K562 (cell line): ENCODE data around the gene RNU6-9. TPM values are rescaled to one million over a fixed set of nuclear protein-coding genes. Genes with fewer than 3 reads are reported as not detected.

Source experiments
- BCLAF1 ChIP-seq, 2 experiments: fragments of 450-650 bp in 1 of 2; IDR thresholded peaks; 2 replicates each; pipeline ENCODE4 v1.6.1; 2011 to 2017; ENCODE audit warnings: low read depth in 2 of 2, antibody characterized with exemption in 1 of 2, borderline replicate concordance in 1 of 2, low read length in 1 of 2, mild to moderate bottlenecking in 1 of 2, mixed read lengths in 1 of 2; ENCODE audit not compliant: control insufficient read depth in 1 of 2
- CC2D1A ChIP-seq: fragments of 450-650 bp; IDR thresholded peaks from 2 replicates; pipeline ENCODE4 v1.6.1; 2017; ENCODE audit warnings: mild to moderate bottlenecking
- HES1 ChIP-seq: fragments of 450-650 bp; IDR thresholded peaks from 2 replicates; pipeline ENCODE4 v1.6.1; 2016; ENCODE audit warnings: low read depth, mild to moderate bottlenecking, moderate library complexity
- TCF3 ChIP-seq: sonication (generic); formaldehyde crosslinking; IDR thresholded peaks from 2 replicates; pipeline ENCODE4 v1.4.0; 2020; ENCODE audit warnings: mild to moderate bottlenecking, missing genetic modification reagents
- ZBTB26 ChIP-seq: fragments of 450-650 bp; formaldehyde crosslinking; IDR thresholded peaks from 2 replicates; pipeline ENCODE4 v1.4.0; 2022; ENCODE audit warnings: missing genetic modification characterization
- ZNF707 ChIP-seq: fragments of 250-450 bp; sonication (Bioruptor Pico); conservative IDR thresholded peaks from 2 replicates; pipeline ENCODE4 v1.8.0; 2022; ENCODE audit warnings: inconsistent platforms, mild to moderate bottlenecking, moderate library complexity
- ZNF75A ChIP-seq: fragments of 450-650 bp; formaldehyde crosslinking; IDR thresholded peaks from 2 replicates; pipeline ENCODE4 v1.4.0; 2020; ENCODE audit warnings: mild to moderate bottlenecking
- polyA plus RNA-seq, 8 experiments: library from polyadenylated mRNA; depleted of rRNA in 4 of 8; stranded (reverse) in 5 of 8; unstranded in 3 of 8; fragments of >200 nt; fragmentation: Nextera tagmentation in 2 of 8; fragmentation: Illumina TruSeq in 1 of 8; extraction: Ambion mirVana in 2 of 8; extraction: Trizol in 1 of 8; gene quantifications; 2 replicates each; pipeline versions ENCODE4 v1.2.1 to v1.2.3, GENCODE V29; 2011 to 2014; ENCODE audit warnings: inconsistent platforms in 1 of 8, missing spikeins in 1 of 8
- total RNA-seq, 7 experiments: library from RNA; depleted of rRNA in 6 of 7; stranded (reverse); fragments of >200 nt in 6 of 7; fragmentation: Illumina TruSeq in 2 of 7; extraction: Trizol in 2 of 7; gene quantifications; 2 replicates each; pipeline versions ENCODE4 v1.2.1 to v1.2.3, GENCODE V29; 2011 to 2021; ENCODE audit warnings: low replicate concordance in 1 of 7
- TF ChIP-seq, protein P1 (sequence below): fragments of 200-600 bp; sonication (generic); IDR thresholded peaks from one replicate; pipeline ENCODE4 v1.6.1; 2012; ENCODE audit warnings: mild to moderate bottlenecking, low read depth, low read length, inconsistent platforms

The RNU6-9 gene
- total and polyA plus RNA-seq, 9 of the 15 experiments (the other 6 are each of a cell fraction or from before 2014, with no cell fraction given), result not detected

DNA sequence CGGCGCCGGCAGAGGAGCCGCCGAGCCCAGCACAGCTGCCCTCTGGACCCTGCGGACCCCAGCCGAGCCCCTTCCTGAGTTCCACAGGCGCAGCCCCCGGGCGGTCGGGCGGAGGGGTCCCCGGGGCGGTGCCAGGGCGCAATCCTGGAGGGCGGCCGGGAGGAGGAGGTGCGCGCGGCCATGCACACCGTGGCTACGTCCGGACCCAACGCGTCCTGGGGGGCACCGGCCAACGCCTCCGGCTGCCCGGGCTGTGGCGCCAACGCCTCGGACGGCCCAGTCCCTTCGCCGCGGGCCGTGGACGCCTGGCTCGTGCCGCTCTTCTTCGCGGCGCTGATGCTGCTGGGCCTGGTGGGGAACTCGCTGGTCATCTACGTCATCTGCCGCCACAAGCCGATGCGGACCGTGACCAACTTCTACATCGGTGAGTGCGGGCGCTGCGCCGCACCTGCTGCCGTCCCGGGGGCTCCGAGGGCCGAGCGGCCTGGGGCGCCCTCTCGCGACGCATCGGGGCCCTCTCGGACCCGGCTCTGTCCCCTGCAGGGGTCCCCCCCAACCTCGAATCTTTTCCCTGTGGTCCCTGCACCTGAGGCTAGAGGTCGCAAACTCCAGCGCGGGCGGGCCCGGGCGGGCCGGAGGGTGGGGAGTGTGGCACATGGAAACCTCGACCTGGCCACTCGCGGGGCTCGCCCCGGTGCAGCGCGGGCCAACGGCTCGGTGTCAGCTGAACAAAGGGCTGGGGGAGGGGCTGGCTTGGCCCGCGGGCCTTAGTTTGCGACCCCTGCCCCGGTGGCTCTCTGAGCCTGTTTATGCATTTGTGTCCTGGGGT is 24.3 kb downstream of the RNU6-9 start, which contains the start of gene KISS1R (continued):
- TF ChIP-seq, protein P1, sequence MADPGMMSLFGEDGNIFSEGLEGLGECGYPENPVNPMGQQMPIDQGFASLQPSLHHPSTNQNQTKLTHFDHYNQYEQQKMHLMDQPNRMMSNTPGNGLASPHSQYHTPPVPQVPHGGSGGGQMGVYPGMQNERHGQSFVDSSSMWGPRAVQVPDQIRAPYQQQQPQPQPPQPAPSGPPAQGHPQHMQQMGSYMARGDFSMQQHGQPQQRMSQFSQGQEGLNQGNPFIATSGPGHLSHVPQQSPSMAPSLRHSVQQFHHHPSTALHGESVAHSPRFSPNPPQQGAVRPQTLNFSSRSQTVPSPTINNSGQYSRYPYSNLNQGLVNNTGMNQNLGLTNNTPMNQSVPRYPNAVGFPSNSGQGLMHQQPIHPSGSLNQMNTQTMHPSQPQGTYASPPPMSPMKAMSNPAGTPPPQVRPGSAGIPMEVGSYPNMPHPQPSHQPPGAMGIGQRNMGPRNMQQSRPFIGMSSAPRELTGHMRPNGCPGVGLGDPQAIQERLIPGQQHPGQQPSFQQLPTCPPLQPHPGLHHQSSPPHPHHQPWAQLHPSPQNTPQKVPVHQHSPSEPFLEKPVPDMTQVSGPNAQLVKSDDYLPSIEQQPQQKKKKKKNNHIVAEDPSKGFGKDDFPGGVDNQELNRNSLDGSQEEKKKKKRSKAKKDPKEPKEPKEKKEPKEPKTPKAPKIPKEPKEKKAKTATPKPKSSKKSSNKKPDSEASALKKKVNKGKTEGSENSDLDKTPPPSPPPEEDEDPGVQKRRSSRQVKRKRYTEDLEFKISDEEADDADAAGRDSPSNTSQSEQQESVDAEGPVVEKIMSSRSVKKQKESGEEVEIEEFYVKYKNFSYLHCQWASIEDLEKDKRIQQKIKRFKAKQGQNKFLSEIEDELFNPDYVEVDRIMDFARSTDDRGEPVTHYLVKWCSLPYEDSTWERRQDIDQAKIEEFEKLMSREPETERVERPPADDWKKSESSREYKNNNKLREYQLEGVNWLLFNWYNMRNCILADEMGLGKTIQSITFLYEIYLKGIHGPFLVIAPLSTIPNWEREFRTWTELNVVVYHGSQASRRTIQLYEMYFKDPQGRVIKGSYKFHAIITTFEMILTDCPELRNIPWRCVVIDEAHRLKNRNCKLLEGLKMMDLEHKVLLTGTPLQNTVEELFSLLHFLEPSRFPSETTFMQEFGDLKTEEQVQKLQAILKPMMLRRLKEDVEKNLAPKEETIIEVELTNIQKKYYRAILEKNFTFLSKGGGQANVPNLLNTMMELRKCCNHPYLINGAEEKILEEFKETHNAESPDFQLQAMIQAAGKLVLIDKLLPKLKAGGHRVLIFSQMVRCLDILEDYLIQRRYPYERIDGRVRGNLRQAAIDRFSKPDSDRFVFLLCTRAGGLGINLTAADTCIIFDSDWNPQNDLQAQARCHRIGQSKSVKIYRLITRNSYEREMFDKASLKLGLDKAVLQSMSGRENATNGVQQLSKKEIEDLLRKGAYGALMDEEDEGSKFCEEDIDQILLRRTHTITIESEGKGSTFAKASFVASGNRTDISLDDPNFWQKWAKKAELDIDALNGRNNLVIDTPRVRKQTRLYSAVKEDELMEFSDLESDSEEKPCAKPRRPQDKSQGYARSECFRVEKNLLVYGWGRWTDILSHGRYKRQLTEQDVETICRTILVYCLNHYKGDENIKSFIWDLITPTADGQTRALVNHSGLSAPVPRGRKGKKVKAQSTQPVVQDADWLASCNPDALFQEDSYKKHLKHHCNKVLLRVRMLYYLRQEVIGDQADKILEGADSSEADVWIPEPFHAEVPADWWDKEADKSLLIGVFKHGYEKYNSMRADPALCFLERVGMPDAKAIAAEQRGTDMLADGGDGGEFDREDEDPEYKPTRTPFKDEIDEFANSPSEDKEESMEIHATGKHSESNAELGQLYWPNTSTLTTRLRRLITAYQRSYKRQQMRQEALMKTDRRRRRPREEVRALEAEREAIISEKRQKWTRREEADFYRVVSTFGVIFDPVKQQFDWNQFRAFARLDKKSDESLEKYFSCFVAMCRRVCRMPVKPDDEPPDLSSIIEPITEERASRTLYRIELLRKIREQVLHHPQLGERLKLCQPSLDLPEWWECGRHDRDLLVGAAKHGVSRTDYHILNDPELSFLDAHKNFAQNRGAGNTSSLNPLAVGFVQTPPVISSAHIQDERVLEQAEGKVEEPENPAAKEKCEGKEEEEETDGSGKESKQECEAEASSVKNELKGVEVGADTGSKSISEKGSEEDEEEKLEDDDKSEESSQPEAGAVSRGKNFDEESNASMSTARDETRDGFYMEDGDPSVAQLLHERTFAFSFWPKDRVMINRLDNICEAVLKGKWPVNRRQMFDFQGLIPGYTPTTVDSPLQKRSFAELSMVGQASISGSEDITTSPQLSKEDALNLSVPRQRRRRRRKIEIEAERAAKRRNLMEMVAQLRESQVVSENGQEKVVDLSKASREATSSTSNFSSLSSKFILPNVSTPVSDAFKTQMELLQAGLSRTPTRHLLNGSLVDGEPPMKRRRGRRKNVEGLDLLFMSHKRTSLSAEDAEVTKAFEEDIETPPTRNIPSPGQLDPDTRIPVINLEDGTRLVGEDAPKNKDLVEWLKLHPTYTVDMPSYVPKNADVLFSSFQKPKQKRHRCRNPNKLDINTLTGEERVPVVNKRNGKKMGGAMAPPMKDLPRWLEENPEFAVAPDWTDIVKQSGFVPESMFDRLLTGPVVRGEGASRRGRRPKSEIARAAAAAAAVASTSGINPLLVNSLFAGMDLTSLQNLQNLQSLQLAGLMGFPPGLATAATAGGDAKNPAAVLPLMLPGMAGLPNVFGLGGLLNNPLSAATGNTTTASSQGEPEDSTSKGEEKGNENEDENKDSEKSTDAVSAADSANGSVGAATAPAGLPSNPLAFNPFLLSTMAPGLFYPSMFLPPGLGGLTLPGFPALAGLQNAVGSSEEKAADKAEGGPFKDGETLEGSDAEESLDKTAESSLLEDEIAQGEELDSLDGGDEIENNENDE, result no peak
- TF ChIP-seq CC2D1A (no peak), ZNF75A (CRISPR knock-in tag) (no peak), ZBTB26 (no peak), ZNF707 (CRISPR knock-in tag) (no peak), BCLAF1 (IDR thresholded peaks at IDR 0.05; ENCODE audit: borderline replicate concordance in 1 of 2, control insufficient read depth in 1 of 2, low read depth in 2 of 2, low read length in 1 of 2) (no peak), TCF3 (CRISPR knock-in tag) (peak; percentile 49; the same call in 1 of the 2 replicates), HES1 (no peak)
